ENCODE data around the gene KIFC3. TPM values are rescaled to one million over a fixed set of nuclear protein-coding genes. Genes with fewer than 3 reads are reported as not detected.

Gene KIFC3
- total and polyA plus RNA-seq, 2 of the 13 experiments (the other 11 are each of a cell fraction or from before 2014, with no cell fraction given): 42.1 to 45.3 TPM

DNA sequence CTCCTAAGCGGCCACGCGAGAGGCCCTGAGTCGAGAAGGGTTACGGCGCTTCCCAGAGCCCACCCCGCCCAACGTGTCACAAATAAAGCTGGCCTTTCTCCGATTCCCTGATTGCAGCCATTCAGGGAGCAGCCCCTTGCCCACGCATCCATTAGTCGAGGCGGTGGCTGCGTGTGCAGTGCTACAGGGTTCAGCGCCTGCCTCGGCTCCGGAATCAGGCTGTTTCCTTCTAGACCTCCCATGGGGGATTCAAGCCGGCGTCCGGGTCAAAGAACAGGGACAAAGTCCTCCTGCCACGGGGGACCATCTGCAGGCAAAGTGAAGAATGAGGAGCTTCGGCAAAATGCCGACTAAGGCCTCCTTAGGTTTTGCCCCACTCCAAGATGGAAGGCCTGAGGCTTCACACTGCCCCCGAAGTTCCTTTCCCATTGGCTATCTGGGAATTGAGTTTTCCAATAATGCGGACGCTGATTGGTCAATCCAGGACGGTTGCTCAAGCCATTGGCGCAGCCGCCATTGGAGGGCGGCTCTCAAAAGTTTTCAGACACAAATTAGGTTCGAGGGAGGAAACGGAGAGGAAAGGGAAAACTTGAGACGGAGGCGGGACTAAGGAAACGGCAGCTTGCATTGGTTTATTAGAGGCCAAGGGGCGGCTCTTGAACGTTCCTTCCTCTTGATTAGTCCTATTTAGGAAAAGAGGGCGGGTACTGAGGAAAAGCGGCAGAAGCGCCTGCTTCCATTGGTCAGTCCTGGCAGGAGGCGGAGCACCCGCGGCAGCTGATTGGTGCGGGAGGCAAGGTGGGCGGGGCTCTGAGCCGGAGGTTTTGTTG is 67.2 kb downstream of the KIFC3 start (continued):
- peak; percentile 93 for TF ChIP-seq ATF1 (CRISPR knock-in tag; IDR thresholded peaks at IDR 0.05)
- TF ChIP-seq, protein P1, sequence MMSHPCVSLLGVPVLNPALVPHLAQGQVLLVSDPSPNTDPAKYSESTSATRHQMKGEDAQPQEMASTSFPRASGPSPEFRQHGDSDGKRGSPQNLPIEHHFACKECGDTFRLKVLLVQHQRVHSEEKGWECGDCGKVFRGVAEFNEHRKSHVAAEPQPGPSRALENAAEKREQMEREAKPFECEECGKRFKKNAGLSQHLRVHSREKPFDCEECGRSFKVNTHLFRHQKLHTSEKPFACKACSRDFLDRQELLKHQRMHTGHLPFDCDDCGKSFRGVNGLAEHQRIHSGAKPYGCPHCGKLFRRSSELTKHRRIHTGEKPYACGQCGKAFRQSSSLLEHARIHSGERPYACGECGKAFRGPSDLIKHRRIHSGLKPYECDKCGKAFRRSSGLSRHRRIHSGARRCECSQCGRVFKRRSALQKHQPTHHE (CRISPR knock-in tag; IDR thresholded peaks at IDR 0.05; ENCODE audit: borderline replicate concordance): no peak
- TF ChIP-seq EZH2 (conservative IDR thresholded peaks at IDR 0.05; ENCODE audit: low read depth, low read length): no peak
- TF ChIP-seq ARHGAP35 (CRISPR knock-in tag; IDR thresholded peaks at IDR 0.05; ENCODE audit: borderline replicate concordance): peak; percentile 73; the same call in 1 of the 2 replicates
- TF ChIP-seq, protein P2, sequence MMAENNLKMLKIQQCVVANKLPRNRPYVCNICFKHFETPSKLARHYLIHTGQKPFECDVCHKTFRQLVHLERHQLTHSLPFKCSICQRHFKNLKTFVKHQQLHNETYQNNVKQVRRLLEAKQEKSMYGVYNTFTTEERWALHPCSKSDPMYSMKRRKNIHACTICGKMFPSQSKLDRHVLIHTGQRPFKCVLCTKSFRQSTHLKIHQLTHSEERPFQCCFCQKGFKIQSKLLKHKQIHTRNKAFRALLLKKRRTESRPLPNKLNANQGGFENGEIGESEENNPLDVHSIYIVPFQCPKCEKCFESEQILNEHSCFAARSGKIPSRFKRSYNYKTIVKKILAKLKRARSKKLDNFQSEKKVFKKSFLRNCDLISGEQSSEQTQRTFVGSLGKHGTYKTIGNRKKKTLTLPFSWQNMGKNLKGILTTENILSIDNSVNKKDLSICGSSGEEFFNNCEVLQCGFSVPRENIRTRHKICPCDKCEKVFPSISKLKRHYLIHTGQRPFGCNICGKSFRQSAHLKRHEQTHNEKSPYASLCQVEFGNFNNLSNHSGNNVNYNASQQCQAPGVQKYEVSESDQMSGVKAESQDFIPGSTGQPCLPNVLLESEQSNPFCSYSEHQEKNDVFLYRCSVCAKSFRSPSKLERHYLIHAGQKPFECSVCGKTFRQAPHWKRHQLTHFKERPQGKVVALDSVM (CRISPR knock-in tag; IDR thresholded peaks at IDR 0.05): peak; percentile 79
- TF ChIP-seq KLF13 (CRISPR knock-in tag; IDR thresholded peaks at IDR 0.05): peak; percentile 85; the same call in 1 of the 2 replicates
- TF ChIP-seq EEA1 (CRISPR knock-in tag; IDR thresholded peaks at IDR 0.05; ENCODE audit: borderline replicate concordance): peak; percentile 95
- peak; percentile 9; the same call in 1 of the 2 replicates for TF ChIP-seq ZMYM2 (CRISPR knock-in tag; IDR thresholded peaks at IDR 0.05)
- TF ChIP-seq RXRA (CRISPR knock-in tag; IDR thresholded peaks at IDR 0.05): peak; percentile 32; the same call in 1 of the 2 replicates
- 0 out of 2 replicates have a peak, but pooled peaks have one; percentile 45 for TF ChIP-seq ZNF468 (CRISPR knock-in tag; IDR thresholded peaks at IDR 0.05)
- TF ChIP-seq NFE2L2 (IDR thresholded peaks at IDR 0.05; ENCODE audit: low read length): no peak
- peak; percentile 60 for TF ChIP-seq ZNF781 (CRISPR knock-in tag; IDR thresholded peaks at IDR 0.05; ENCODE audit: borderline replicate concordance, not compliant biosample characterization)
- TF ChIP-seq SOX13 (IDR thresholded peaks at IDR 0.05): no peak
- peak in 1 of 2 experiments; percentile 20; a peak in 1 of 4 replicates for TF ChIP-seq SOX13 (CRISPR knock-in tag; conservative IDR thresholded peaks at IDR 0.05 in 1 of 2, IDR thresholded peaks at IDR 0.05 in 1 of 2)
- TF ChIP-seq ZNF839 (CRISPR knock-in tag; IDR thresholded peaks at IDR 0.05; ENCODE audit: borderline replicate concordance): 0 out of 2 replicates have a peak, but pooled peaks have one; percentile 75
- TF ChIP-seq HNRNPH1 (optimal IDR thresholded peaks at IDR 0.05; ENCODE audit: low read depth, low read length): no peak
- TF ChIP-seq, protein P3, sequence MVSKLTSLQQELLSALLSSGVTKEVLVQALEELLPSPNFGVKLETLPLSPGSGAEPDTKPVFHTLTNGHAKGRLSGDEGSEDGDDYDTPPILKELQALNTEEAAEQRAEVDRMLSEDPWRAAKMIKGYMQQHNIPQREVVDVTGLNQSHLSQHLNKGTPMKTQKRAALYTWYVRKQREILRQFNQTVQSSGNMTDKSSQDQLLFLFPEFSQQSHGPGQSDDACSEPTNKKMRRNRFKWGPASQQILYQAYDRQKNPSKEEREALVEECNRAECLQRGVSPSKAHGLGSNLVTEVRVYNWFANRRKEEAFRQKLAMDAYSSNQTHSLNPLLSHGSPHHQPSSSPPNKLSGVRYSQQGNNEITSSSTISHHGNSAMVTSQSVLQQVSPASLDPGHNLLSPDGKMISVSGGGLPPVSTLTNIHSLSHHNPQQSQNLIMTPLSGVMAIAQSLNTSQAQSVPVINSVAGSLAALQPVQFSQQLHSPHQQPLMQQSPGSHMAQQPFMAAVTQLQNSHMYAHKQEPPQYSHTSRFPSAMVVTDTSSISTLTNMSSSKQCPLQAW (CRISPR knock-in tag; IDR thresholded peaks at IDR 0.05): peak; percentile 61
- no peak for TF ChIP-seq ZNF251 (CRISPR knock-in tag; IDR thresholded peaks at IDR 0.05)
- no peak for TF ChIP-seq U2AF1 (optimal IDR thresholded peaks at IDR 0.05; ENCODE audit: low read depth, low read length)
- TF ChIP-seq ZNF878 (CRISPR knock-in tag; IDR thresholded peaks at IDR 0.05): no peak
- peak; percentile 84 for TF ChIP-seq WIZ (CRISPR knock-in tag; IDR thresholded peaks at IDR 0.05)
- peak; percentile 68 for TF ChIP-seq SNAI1 (CRISPR knock-in tag; IDR thresholded peaks at IDR 0.05; ENCODE audit: borderline replicate concordance)

Data from HepG2 (cell line).